Measurements from ENCODE around the gene CD300LG. TPM values are rescaled to one million over a fixed set of nuclear protein-coding genes. Genes with fewer than 3 reads are reported as not detected.

CD300LG gene
- polyA plus RNA-seq, 3 donors: not detected

DNA sequence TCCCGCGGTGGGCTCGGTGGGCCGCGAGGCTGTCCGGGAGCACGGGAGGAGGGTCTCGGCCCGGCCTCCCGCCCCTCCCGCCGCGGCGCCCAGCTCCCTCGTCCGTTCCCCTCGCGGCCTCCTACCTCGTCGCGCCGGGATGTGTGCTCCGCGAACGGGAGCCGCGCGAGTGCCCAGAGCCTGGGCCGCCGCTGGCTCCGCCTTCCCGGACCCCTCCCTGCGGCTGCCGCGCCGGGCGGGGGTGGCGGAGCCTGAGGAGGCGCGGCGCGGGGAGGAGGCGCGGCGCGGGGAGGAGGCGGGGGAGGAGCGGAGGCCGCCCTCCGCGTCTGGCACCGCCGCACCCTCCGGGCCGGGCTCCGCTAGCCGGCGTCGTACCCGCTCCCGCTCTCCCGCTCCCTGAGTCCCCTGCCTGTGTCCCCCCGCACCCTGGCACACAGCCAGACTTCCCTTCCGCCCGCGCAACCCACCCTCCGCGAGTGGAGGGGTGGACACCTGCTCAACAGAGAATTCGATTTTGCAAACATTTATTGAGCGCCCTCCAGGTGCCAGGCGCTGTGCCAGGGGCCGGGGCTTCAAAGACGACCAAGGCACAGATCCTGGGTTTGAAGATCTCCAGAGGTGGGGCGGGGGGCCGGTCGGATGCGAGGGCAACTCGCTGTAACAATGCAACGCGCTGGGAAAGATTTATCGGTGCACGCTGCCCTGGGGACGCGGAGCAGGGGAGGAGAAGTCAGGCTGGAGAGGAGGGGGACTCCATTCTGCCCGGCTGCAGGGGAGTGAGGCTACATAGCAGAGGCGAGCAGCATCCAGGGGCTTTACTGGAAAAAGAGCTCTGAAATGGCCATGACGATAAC lies 13.8 kb upstream of the CD300LG start, which contains the start of gene MPP3:
Gene MPP3 (minus strand): TSS at position 171 of the 854 bp plus-strand sequence. CDS start 1,240 bp downstream, outside the sequence.
- H3K27ac Mint-ChIP-seq: peak within 1 kb of the TSS in 2 of 7 donors; percentile 33 to 52
- no peaks in the 10 kb centered on the region for H4K20me1 ChIP-seq (ENCODE audit: insufficient read depth, low read length)
- no peaks in the 10 kb centered on the region for H3K79me2 ChIP-seq (ENCODE audit: insufficient read depth, low read length)
- peaks cover 0 to 26% of the 10 kb centered on the region in 2 donors for H3K27me3 ChIP-seq (ENCODE audit: control insufficient read depth in 2 of 2, insufficient read depth in 2 of 2, low read length in 2 of 2)
- no peaks in the 10 kb centered on the region for H3K36me3 ChIP-seq (replicated peaks in 1 of 2; ENCODE audit: control insufficient read depth in 1 of 2, insufficient read depth in 2 of 2, low read length in 2 of 2)
- peak within 1 kb of the TSS; percentile 86 for H2AFZ ChIP-seq (ENCODE audit: insufficient read depth, low read depth, low read length, poor library complexity, severe bottlenecking)
- WGBS (ENCODE audit: insufficient coverage): under 1% methylated on average over 67 of the region's 87 CpGs
- no peaks in the 10 kb centered on the region for H3K9me3 ChIP-seq (replicated peaks in 1 of 2; ENCODE audit: control insufficient read depth in 1 of 2, insufficient read depth in 1 of 2, low read length in 2 of 2)
- H3K9me3 Mint-ChIP-seq: peaks cover 0 to 1% (median 0%) of the 10 kb centered on the region in 7 donors
- peaks cover 28 to 32% (median 29%) of the 10 kb centered on the region in 3 donors for H3K27me3 Mint-ChIP-seq (ENCODE audit: low read depth in 3 of 3)
- DNase-seq: peak; percentile 14 to 19 (median 14)
- peaks cover 17% of the 10 kb centered on the region for H3K4me1 Mint-ChIP-seq
- H3K36me3 Mint-ChIP-seq: peaks cover 4% of the 10 kb centered on the region in 2 donors
- peak within 1 kb of the TSS; percentile 44 to 79 (median 51) for H3K4me3 ChIP-seq (replicated peaks in 1 of 3; ENCODE audit: low read depth in 2 of 3, low read length in 3 of 3)
- intact Hi-C loops (cut with micrococcal nuclease): no loop called here
- H3K4me1 ChIP-seq (ENCODE audit: control insufficient read depth in 1 of 2, insufficient read depth in 2 of 2, low read length in 2 of 2): peaks cover 14 to 18% of the 10 kb centered on the region in 2 donors
- TF ChIP-seq, protein P1, sequence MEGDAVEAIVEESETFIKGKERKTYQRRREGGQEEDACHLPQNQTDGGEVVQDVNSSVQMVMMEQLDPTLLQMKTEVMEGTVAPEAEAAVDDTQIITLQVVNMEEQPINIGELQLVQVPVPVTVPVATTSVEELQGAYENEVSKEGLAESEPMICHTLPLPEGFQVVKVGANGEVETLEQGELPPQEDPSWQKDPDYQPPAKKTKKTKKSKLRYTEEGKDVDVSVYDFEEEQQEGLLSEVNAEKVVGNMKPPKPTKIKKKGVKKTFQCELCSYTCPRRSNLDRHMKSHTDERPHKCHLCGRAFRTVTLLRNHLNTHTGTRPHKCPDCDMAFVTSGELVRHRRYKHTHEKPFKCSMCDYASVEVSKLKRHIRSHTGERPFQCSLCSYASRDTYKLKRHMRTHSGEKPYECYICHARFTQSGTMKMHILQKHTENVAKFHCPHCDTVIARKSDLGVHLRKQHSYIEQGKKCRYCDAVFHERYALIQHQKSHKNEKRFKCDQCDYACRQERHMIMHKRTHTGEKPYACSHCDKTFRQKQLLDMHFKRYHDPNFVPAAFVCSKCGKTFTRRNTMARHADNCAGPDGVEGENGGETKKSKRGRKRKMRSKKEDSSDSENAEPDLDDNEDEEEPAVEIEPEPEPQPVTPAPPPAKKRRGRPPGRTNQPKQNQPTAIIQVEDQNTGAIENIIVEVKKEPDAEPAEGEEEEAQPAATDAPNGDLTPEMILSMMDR (IDR thresholded peaks at IDR 0.05): no peak
- H3K9ac ChIP-seq (ENCODE audit: insufficient read depth, low read length, poor library complexity, severe bottlenecking): peak within 1 kb of the TSS; percentile 63
- peak within 1 kb of the TSS; percentile 79 to 90 for H3K4me3 Mint-ChIP-seq
- H3K4me2 ChIP-seq (replicated peaks; ENCODE audit: extremely low read depth, low read length, poor library complexity, severe bottlenecking): peak within 1 kb of the TSS; percentile 98
- H3K27ac ChIP-seq (ENCODE audit: low read depth in 1 of 2, low read length in 2 of 2): no peak within 1 kb of the TSS

DNA sequence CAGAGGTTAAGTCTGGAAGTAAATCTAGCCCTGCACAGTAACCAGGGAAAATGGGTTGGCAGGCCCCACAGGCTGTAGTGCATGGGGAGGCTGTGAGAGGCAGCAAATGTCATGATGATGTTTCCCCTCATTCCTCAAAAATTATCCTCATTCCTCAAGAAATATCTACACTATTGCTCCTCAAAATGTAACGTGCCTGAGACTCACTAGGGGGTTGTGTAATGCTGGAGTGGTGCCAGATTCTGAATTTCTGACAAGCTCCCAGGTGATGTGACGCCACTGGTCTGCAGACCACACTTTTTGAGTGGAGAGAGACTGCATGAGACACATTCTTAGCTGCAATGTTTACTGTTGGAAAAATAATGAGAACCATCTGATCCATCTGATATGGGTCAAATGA lies 12.9 kb upstream of the CD300LG start:
- H3K27ac Mint-ChIP-seq: no peak overlapping the region
- DNase-seq: no peak
- intact Hi-C loops (cut with micrococcal nuclease): no loop called here
- peaks cover 29 to 34% (median 30%) of the 10 kb centered on the region in 3 donors for H3K27me3 Mint-ChIP-seq (ENCODE audit: low read depth in 3 of 3)
- peaks cover 14 to 18% of the 10 kb centered on the region in 2 donors for H3K4me1 ChIP-seq (ENCODE audit: control insufficient read depth in 1 of 2, insufficient read depth in 2 of 2, low read length in 2 of 2)
- H3K4me3 Mint-ChIP-seq: no peak overlapping the region
- peaks cover 0 to 1% (median 0%) of the 10 kb centered on the region in 7 donors for H3K9me3 Mint-ChIP-seq
- TF ChIP-seq, protein P1 (IDR thresholded peaks at IDR 0.05): no peak
- no peak overlapping the region for H3K4me3 ChIP-seq (replicated peaks in 1 of 3; ENCODE audit: low read depth in 2 of 3, low read length in 3 of 3)
- 15% methylated on average over 1 of the region's 2 CpGs for WGBS (ENCODE audit: insufficient coverage)
- peaks cover 17% of the 10 kb centered on the region for H3K4me1 Mint-ChIP-seq
- H3K27ac ChIP-seq (ENCODE audit: low read depth in 1 of 2, low read length in 2 of 2): no peak overlapping the region
- no peak overlapping the region for H3K9ac ChIP-seq (ENCODE audit: insufficient read depth, low read length, poor library complexity, severe bottlenecking)
- no peak overlapping the region for H3K4me2 ChIP-seq (replicated peaks; ENCODE audit: extremely low read depth, low read length, poor library complexity, severe bottlenecking)
- H4K20me1 ChIP-seq (ENCODE audit: insufficient read depth, low read length): no peaks in the 10 kb centered on the region
- peaks cover 4% of the 10 kb centered on the region in 2 donors for H3K36me3 Mint-ChIP-seq
- H3K36me3 ChIP-seq (replicated peaks in 1 of 2; ENCODE audit: control insufficient read depth in 1 of 2, insufficient read depth in 2 of 2, low read length in 2 of 2): no peaks in the 10 kb centered on the region
- H3K79me2 ChIP-seq (ENCODE audit: insufficient read depth, low read length): no peaks in the 10 kb centered on the region
- H2AFZ ChIP-seq (ENCODE audit: insufficient read depth, low read depth, low read length, poor library complexity, severe bottlenecking): no peak overlapping the region
- no peaks in the 10 kb centered on the region for H3K9me3 ChIP-seq (replicated peaks in 1 of 2; ENCODE audit: control insufficient read depth in 1 of 2, insufficient read depth in 1 of 2, low read length in 2 of 2)
- peaks cover 0 to 26% of the 10 kb centered on the region in 2 donors for H3K27me3 ChIP-seq (ENCODE audit: control insufficient read depth in 2 of 2, insufficient read depth in 2 of 2, low read length in 2 of 2)
